Urinary bladder (tissue), 4 donors: ENCODE data around the gene AKAP17A. TPM values are rescaled to one million over a fixed set of nuclear protein-coding genes. Genes with fewer than 3 reads are reported as not detected.
"Not testable (repeated sequence)": the region's sequence is repeated elsewhere in the genome, so short reads cannot be mapped to it uniquely, and the experiment has no call there.

Experiments used
- DNase-seq: peaks from one replicate; pipeline ENCODE4 v3.0.0-alpha.2; 2015; ENCODE audit errors: extremely low spot score
- H3K27ac ChIP-seq: one replicate; pipeline ENCODE4 v1.5.1; 2013; ENCODE audit warnings: low read depth, mild to moderate bottlenecking, moderate library complexity
- H3K36me3 ChIP-seq: one replicate; pipeline ENCODE4 v1.6.1; 2013; ENCODE audit warnings: mild to moderate bottlenecking, moderate library complexity; ENCODE audit not compliant: insufficient read depth
- H3K4me1 ChIP-seq: one replicate; pipeline ENCODE4 v1.6.1; 2013; ENCODE audit warnings: mild to moderate bottlenecking, moderate library complexity; ENCODE audit not compliant: insufficient read depth
- H3K4me3 ChIP-seq: one replicate; pipeline ENCODE4 v1.5.1; 2013; ENCODE audit warnings: low read depth, low read length
- WGBS: extraction: QIAGEN DNeasy Blood & Tissue Kit; methylation state at CpG from one replicate; pipeline ENCODE4 v1.1.7; 2013; 5-methylcytosine and 5-hydroxymethylcytosine counted together
- polyA plus RNA-seq: library from polyadenylated mRNA; stranded (reverse); fragments of 200-250 nt; gene quantifications from one replicate; pipeline ENCODE4 v1.2.3, GENCODE V29; 2013
- total RNA-seq: library from RNA; depleted of rRNA; stranded (reverse); fragments of >200 nt; gene quantifications from one replicate; pipeline ENCODE4 v1.2.3, GENCODE V29; 2014
- donor health status: healthy with polysubstance abuse.
- donor health status: healthy.

Gene AKAP17A
- total and polyA plus RNA-seq, 2 donors, result 19.1 to 39.1 TPM

- DNase-seq, result no peak
- peaks cover 4% of the 10 kb centered on the region for H3K36me3 ChIP-seq
- no peak overlapping the region for H3K4me3 ChIP-seq
- no peak overlapping the region for H3K27ac ChIP-seq
- H3K4me1 ChIP-seq, result no peaks in the 10 kb centered on the region
- WGBS, result 94% methylated on average over 11 of the region's 11 CpGs
Measured at GRCh38 chrX:1606496-1606895, 15.1 kb downstream of the AKAP17A start.

- Histone ChIP-seq H3K36me3 (no peaks in the 10 kb centered on the region), H3K27ac (no peak overlapping the region), H3K4me1 (no peaks in the 10 kb centered on the region), H3K4me3 (no peak overlapping the region)
- WGBS, result 88% methylated on average over 10 of the region's 11 CpGs
- no peak for DNase-seq
Measured at GRCh38 chrX:1609311-1609710, 17.9 kb downstream of the AKAP17A start.

GRCh38 chrX:1609762-1610161, 18.4 kb downstream of the AKAP17A start:
- no peak for DNase-seq

GRCh38 chrX:1610166-1610565, 18.8 kb downstream of the AKAP17A start:
- Histone ChIP-seq H3K36me3 (no peaks in the 10 kb centered on the region), H3K4me3 (no peak overlapping the region), H3K4me1 (no peaks in the 10 kb centered on the region), H3K27ac (no peak overlapping the region)
- 75% methylated on average over 15 of the region's 15 CpGs for WGBS
- DNase-seq, result no peak

More at GRCh38 chrX:1609762-1610161, 18.4 kb downstream of the AKAP17A start:
- no peaks in the 10 kb centered on the region for H3K36me3 ChIP-seq
- 80% methylated on average over 10 of the region's 10 CpGs for WGBS
- no peaks in the 10 kb centered on the region for H3K4me1 ChIP-seq
- no peak overlapping the region for H3K4me3 ChIP-seq
- no peak overlapping the region for H3K27ac ChIP-seq

GRCh38 chrX:1610736-1611135, 19.3 kb downstream of the AKAP17A start:
- Histone ChIP-seq H3K36me3 (no peaks in the 10 kb centered on the region), H3K4me1 (no peaks in the 10 kb centered on the region), H3K27ac (no peak overlapping the region), H3K4me3 (no peak overlapping the region)
- 85% methylated on average over 12 of the region's 12 CpGs for WGBS
- DNase-seq, result no peak

GRCh38 chrX:1612641-1613286, 21.4 kb downstream of the AKAP17A start:
- no peak overlapping the region for H3K27ac ChIP-seq
- WGBS, result 86% methylated on average over 5 of the region's 5 CpGs

GRCh38 chrX:1614927-1615326, 23.5 kb downstream of the AKAP17A start, which contains the start of gene ASMT:
TSS of gene ASMT (plus strand) at chrX:1615059. CDS start at chrX:1615200, 141 bp downstream.
- H3K4me1 ChIP-seq, result no peaks in the 10 kb centered on the region
- no peak within 1 kb of the TSS for H3K4me3 ChIP-seq
- 73% methylated on average over 17 of the region's 17 CpGs for WGBS
- no peak within 1 kb of the TSS for H3K27ac ChIP-seq
- DNase-seq, result no peak
- H3K36me3 ChIP-seq, result no peaks in the 10 kb centered on the region

More at GRCh38 chrX:1612641-1613286, 21.4 kb downstream of the AKAP17A start:
- H3K4me1 ChIP-seq, result no peaks in the 10 kb centered on the region
- no peak for DNase-seq
- no peaks in the 10 kb centered on the region for H3K36me3 ChIP-seq
- no peak overlapping the region for H3K4me3 ChIP-seq

GRCh38 chrX:1618689-1619088, 27.3 kb downstream of the AKAP17A start:
- Histone ChIP-seq H3K4me3 (no peak overlapping the region), H3K4me1 (no peaks in the 10 kb centered on the region), H3K27ac (no peak overlapping the region), H3K36me3 (no peaks in the 10 kb centered on the region)
- no peak for DNase-seq
- WGBS, result 54% methylated on average over 4 of the region's 4 CpGs

GRCh38 chrX:1623691-1624090, 32.3 kb downstream of the AKAP17A start:
- 78% methylated on average over 21 of the region's 21 CpGs for WGBS
- H3K4me3 ChIP-seq, result no peak overlapping the region
- H3K36me3 ChIP-seq, result no peaks in the 10 kb centered on the region
- no peaks in the 10 kb centered on the region for H3K4me1 ChIP-seq
- no peak overlapping the region for H3K27ac ChIP-seq
- DNase-seq, result no peak

GRCh38 chrX:1624158-1624860, 32.9 kb downstream of the AKAP17A start:
- H3K4me3 ChIP-seq, H3K27ac ChIP-seq, H3K36me3 ChIP-seq, H3K4me1 ChIP-seq, DNase-seq: not testable (repeated sequence)
- WGBS, result 82% methylated on average over 14 of the region's 14 CpGs

- DNase-seq, H3K36me3 ChIP-seq, H3K4me1 ChIP-seq, H3K27ac ChIP-seq, H3K4me3 ChIP-seq: not testable (repeated sequence)
- 79% methylated on average over 7 of the region's 7 CpGs for WGBS
Measured at GRCh38 chrX:1624861-1625215, 33.4 kb downstream of the AKAP17A start.

- no peak overlapping the region for H3K27ac ChIP-seq
- no peak overlapping the region for H3K4me3 ChIP-seq
- 79% methylated on average over 7 of the region's 7 CpGs for WGBS
- no peaks in the 10 kb centered on the region for H3K36me3 ChIP-seq
- no peak for DNase-seq
- no peaks in the 10 kb centered on the region for H3K4me1 ChIP-seq
Measured at GRCh38 chrX:1629244-1629643, 37.8 kb downstream of the AKAP17A start.

- H3K36me3 ChIP-seq, result no peaks in the 10 kb centered on the region
- no peak overlapping the region for H3K27ac ChIP-seq
- H3K4me1 ChIP-seq, result no peaks in the 10 kb centered on the region
- no peak overlapping the region for H3K4me3 ChIP-seq
- no peak for DNase-seq
Measured at GRCh38 chrX:1646009-1646408, 54.6 kb downstream of the AKAP17A start.

GRCh38 chrX:1649621-1650020, 58.2 kb downstream of the AKAP17A start:
- no peak for DNase-seq
- 18% methylated on average over 8 of the region's 8 CpGs for WGBS
- Histone ChIP-seq H3K27ac (no peak overlapping the region), H3K36me3 (no peaks in the 10 kb centered on the region), H3K4me1 (no peaks in the 10 kb centered on the region), H3K4me3 (no peak overlapping the region)
